ENCODE results near the gene RBFOX1.
"Not testable (repeated sequence)": the region's sequence is repeated elsewhere in the genome, so short reads cannot be mapped to it uniquely, and the experiment has no call there.

Gene RBFOX1

DNA sequence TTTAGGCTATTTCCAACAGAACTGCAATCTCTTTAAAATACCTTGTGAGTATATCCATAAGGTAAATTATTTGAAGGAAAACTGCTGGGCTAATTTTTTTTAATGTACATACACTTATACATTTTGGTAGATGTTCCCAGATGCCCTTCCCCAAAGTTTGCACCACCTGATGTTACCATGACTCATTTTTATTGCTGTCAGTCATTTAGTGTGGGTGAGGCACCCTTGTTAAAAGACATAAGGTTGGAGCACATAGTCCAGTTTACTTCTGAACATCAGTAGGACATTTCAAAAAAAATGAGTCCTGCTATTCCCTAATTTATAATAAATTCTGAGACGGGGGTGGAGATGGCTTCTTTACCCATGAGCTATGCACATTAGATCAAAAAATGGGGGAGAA, 138.6 kb downstream of the RBFOX1 start:
- DNase-seq (ENCODE audit: low spot score): no peak

- no peak for DNase-seq (ENCODE audit: low spot score)
Observed at GRCh38 chr16:7482032-7482431, 149.4 kb downstream of the RBFOX1 start.

- DNase-seq (ENCODE audit: low spot score): no peak
Observed at GRCh38 chr16:7482596-7483290, 150.1 kb downstream of the RBFOX1 start.

- DNase-seq (ENCODE audit: low spot score): no peak
Observed at GRCh38 chr16:7487574-7488323, 155.1 kb downstream of the RBFOX1 start.

DNA sequence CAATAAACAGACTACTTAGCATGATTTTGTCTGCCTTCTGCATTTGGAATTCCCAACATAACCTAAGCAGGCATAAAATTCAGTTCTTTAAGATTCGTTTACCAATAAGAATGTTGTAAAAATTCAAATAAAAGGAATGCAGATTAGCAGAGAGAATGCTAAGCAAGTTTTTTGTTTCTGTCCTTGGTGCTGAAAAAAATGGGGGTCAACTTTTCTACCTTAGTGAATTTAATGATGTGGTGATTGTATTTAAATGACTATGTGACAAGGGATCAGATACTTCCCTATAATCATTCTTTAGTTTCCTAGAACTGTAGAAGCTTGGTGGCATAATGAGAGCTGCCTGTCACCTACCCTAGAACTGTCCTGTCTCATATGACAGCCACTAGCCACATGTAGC, 159.5 kb downstream of the RBFOX1 start:
- no peak for DNase-seq (ENCODE audit: low spot score)

DNA sequence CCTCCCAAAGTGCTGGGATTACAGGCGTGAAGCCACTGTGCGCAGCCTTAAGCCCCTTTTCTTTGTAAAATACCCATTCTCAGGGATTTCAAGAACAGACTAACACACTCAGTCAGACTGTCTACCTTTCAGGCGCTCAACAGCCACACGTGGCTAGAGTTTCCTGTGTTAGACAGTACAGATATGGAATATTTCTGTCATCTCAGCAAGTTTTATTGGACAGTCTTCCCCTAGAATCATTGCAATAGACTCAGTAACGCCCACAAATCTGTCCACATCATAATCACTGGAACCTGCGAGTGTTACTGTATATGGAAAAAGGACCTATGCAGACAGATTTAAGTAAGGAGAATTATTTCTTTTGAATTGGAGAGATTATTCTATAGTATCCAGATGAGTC, 160.5 kb downstream of the RBFOX1 start:
- DNase-seq (ENCODE audit: low spot score): no peak

DNA sequence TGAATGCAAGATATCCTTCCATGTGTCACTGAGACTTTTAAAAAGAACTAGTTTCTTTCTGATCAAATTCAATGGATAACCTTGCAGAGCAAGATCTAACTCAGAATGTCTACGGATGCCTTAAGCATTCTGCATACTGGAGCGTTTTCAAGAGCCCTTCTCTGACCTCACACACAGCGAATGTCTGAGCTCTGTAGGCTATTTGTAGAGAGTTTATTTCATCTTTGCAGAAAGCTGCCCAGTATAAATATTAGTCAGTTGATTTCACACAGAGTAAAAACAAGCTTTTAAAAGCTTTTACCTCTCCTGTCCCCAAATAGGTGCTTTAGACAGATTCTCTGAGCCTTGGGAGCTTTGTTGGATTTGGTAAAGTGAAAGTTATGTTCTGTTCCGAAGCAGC, 165.0 kb downstream of the RBFOX1 start:
- DNase-seq (ENCODE audit: low spot score): no peak

- no peak for DNase-seq (ENCODE audit: low spot score)
Observed at GRCh38 chr16:7501868-7502267, 169.2 kb downstream of the RBFOX1 start.

- DNase-seq (ENCODE audit: low spot score): not testable (repeated sequence)
Observed at GRCh38 chr16:7502591-7503157, 170.0 kb downstream of the RBFOX1 start.

DNA sequence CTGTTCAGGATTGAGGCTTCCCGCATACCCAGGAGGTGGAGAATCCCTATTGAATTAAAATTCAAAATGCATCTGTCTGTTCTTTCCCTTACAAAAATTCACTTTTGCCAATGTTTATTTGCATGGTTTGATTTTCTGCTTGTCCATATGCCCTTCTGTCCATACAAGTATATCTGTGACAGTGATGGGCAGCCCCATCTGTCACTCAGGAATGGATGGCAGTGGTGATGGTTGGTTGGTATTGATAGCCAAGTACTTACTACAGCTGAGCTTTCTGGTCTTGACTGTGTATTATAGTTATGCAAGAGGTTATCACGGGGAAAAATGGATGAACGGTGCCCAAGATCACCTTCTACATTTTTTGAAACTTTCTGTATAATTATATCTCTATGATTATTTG, 171.0 kb downstream of the RBFOX1 start:
- no peak for DNase-seq (ENCODE audit: low spot score)

GRCh38 chr16:7504844-7505243, 172.2 kb downstream of the RBFOX1 start:
- DNase-seq (ENCODE audit: low spot score): no peak

DNA sequence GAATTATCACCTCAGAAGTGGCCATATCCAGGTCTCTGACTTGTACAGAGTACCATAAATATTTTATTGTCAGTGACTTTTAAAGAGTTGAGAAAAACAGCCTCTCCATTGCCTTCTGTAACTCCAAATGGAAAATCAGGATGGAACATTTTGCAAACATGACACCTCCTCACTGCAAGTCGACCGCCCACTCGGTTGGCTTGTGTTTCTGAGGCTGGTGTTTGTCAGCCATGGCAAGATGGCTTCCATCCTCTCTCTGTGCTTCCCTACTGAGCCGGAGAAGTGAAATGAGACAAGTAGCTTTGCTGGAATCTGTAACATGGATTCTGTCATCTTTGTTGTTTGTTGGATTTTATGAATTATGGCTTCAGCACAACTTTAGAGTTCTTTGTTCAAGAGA, 172.8 kb downstream of the RBFOX1 start:
- DNase-seq (ENCODE audit: low spot score): no peak

- no peak for DNase-seq (ENCODE audit: low spot score)
Observed at GRCh38 chr16:7506363-7506762, 173.7 kb downstream of the RBFOX1 start.

DNA sequence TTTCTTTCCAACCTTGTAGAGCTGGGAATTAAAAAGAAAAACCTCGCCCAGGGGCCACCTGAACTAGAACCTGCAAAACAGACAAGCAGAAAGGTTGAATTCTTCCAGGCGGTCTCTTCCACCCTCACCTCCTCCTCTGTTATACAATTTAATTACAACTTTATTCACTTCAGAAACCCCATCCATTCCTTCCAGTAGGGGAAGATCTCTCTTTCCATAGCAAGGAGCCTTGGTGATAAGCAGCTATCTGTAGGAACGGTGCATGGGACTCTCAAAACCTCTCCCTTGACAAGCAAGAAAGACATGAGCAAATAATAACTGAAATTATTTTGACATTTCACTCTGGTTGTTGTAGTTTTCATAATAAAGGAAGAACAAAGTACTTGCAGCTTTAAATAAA, 176.0 kb downstream of the RBFOX1 start:
- DNase-seq (ENCODE audit: low spot score): no peak

GRCh38 chr16:7509963-7510601, 177.4 kb downstream of the RBFOX1 start:
- DNase-seq (ENCODE audit: low spot score): peak; percentile 20

- no peak for DNase-seq (ENCODE audit: low spot score)
Observed at GRCh38 chr16:7511549-7512260, 179.1 kb downstream of the RBFOX1 start.

GRCh38 chr16:7512503-7512902, 179.9 kb downstream of the RBFOX1 start:
- DNase-seq (ENCODE audit: low spot score): no peak

DNA sequence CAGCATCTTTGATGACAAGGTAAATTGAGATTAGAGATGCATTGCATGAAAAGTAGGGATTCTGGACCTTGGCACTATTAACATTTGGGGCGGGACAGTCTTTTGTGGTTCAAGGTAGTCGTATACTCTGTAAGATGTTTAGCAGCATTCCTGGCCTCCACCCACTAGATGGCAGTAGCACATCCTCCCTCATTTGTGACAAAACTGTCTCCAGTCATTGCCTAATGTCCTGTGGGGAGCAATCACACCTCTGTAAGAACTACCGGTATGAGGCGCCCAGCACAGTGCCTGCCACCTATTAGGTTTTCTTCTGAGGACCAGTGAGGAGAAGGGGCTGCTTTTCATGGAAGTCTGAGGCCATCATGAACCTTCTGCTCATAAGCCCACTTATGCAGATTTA, 180.8 kb downstream of the RBFOX1 start:
- peak; percentile 32 for DNase-seq (ENCODE audit: low spot score)

DNA sequence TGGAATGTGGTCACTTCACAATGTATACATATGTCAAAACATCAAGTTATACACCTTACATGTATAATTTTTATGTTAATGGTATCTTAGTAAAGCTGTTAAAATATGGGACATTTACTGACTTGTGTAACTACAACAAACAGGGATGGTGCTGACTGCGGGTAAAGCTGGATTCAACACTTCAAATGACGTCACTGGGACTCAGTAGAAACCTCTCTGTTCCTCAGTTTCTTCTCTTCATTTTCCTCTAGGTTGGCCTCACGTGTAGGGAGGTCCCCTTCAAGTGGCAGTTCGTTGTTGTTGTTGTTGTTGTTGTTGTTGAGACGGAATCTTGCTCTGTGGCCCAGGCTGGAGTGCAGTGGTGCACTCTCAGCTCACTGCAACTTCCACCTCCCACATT, 182.9 kb downstream of the RBFOX1 start:
- DNase-seq (ENCODE audit: low spot score): no peak

DNA sequence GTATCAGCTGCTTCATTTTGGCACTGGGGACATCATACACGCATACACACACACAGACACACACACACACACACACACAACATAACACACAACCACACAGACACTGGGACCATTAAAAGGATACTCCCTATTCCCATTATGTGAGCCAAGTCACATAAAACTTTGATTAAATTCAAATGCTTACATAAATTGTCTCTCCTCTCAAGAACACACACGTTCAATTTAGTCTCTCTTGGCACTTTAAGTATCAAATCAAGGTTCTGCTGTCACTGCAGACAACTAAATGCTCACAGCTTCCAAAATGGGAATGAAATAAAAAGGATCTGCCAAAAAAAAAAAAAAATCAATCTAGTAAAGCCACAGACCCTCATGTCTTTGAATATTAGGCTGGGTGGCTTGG, 184.9 kb downstream of the RBFOX1 start:
- no peak for DNase-seq (ENCODE audit: low spot score)

GRCh38 chr16:7518158-7518557, 185.5 kb downstream of the RBFOX1 start:
- no peak for DNase-seq (ENCODE audit: low spot score)

GRCh38 chr16:7521834-7522233, 189.2 kb downstream of the RBFOX1 start:
- DNase-seq (ENCODE audit: low spot score): no peak

All from iPS-NIHi11 (cell line).